GM19452 (cell line): ENCODE data around the gene CXCL5.
"Not testable (repeated sequence)": the region's sequence is repeated elsewhere in the genome, so short reads cannot be mapped to it uniquely, and the experiment has no call there.

Experiments used
- ATAC-seq: cut with Tn5 transposase; IDR thresholded peaks from one replicate; pipeline ENCODE4 v1.9.1; 2021; ENCODE audit not compliant: unreplicated experiment

CXCL5 gene

GRCh38 chr4:73974352-73974751 is 24.1 kb downstream of the CXCL5 start:
- no peak for ATAC-seq

GRCh38 chr4:73970945-73971344 is 27.5 kb downstream of the CXCL5 start:
- ATAC-seq, result no peak

- no peak for ATAC-seq
Observed at GRCh38 chr4:73970011-73970410, 28.5 kb downstream of the CXCL5 start.

- ATAC-seq, result no peak
Observed at GRCh38 chr4:73967866-73968265, 30.6 kb downstream of the CXCL5 start.

GRCh38 chr4:73964862-73965611 is 33.4 kb downstream of the CXCL5 start:
- no peak for ATAC-seq

GRCh38 chr4:73962724-73963123 is 35.8 kb downstream of the CXCL5 start:
- no peak for ATAC-seq

- not testable (repeated sequence) for ATAC-seq
Observed at GRCh38 chr4:73959041-73959440, 39.4 kb downstream of the CXCL5 start.

GRCh38 chr4:73952352-73952751 is 46.1 kb downstream of the CXCL5 start:
- no peak for ATAC-seq

- not testable (repeated sequence) for ATAC-seq
Observed at GRCh38 chr4:73950376-73950920, 48.0 kb downstream of the CXCL5 start.

GRCh38 chr4:73948990-73949706 is 49.3 kb downstream of the CXCL5 start:
- no peak for ATAC-seq

- no peak for ATAC-seq
Observed at GRCh38 chr4:73948291-73948690, 50.2 kb downstream of the CXCL5 start.

- ATAC-seq, result no peak
Observed at GRCh38 chr4:73947239-73947985, 51.1 kb downstream of the CXCL5 start.

- no peak for ATAC-seq
Observed at GRCh38 chr4:73945674-73946449, 52.6 kb downstream of the CXCL5 start.
